ENCODE results near the gene CST4.

The CST4 gene

GRCh38 chr20:23705895-23706294, 17.1 kb upstream of the CST4 start:
- TF ChIP-seq TAF1 (IDR thresholded peaks at IDR 0.05; ENCODE audit: borderline replicate concordance, insufficient read depth, low read length): no peak
- TF ChIP-seq POLR2AphosphoS5 (IDR thresholded peaks at IDR 0.05; ENCODE audit: low read depth, low read length): no peak
- no peak for TF ChIP-seq FOXP2 (optimal IDR thresholded peaks at IDR 0.05; ENCODE audit: borderline replicate concordance, extremely low read depth, extremely low read length, insufficient read depth)
- TF ChIP-seq REST (IDR thresholded peaks at IDR 0.05; ENCODE audit: insufficient read depth in 1 of 2, low read depth in 2 of 2, low read length in 2 of 2): no peak
- no peak for TF ChIP-seq SIN3A (IDR thresholded peaks at IDR 0.05; ENCODE audit: borderline replicate concordance, insufficient read depth, low read length)

GRCh38 chr20:23702021-23702420, 13.2 kb upstream of the CST4 start:
- TF ChIP-seq FOXP2 (optimal IDR thresholded peaks at IDR 0.05; ENCODE audit: borderline replicate concordance, extremely low read depth, extremely low read length, insufficient read depth) (no peak), SIN3A (IDR thresholded peaks at IDR 0.05; ENCODE audit: borderline replicate concordance, insufficient read depth, low read length) (no peak), REST (IDR thresholded peaks at IDR 0.05; ENCODE audit: insufficient read depth in 1 of 2, low read depth in 2 of 2, low read length in 2 of 2) (no peak), POLR2AphosphoS5 (IDR thresholded peaks at IDR 0.05; ENCODE audit: low read depth, low read length) (no peak), TAF1 (IDR thresholded peaks at IDR 0.05; ENCODE audit: borderline replicate concordance, insufficient read depth, low read length) (no peak)

GRCh38 chr20:23700931-23701330, 12.1 kb upstream of the CST4 start:
- TF ChIP-seq SIN3A (IDR thresholded peaks at IDR 0.05; ENCODE audit: borderline replicate concordance, insufficient read depth, low read length) (no peak), TAF1 (IDR thresholded peaks at IDR 0.05; ENCODE audit: borderline replicate concordance, insufficient read depth, low read length) (no peak), FOXP2 (optimal IDR thresholded peaks at IDR 0.05; ENCODE audit: borderline replicate concordance, extremely low read depth, extremely low read length, insufficient read depth) (no peak), REST (IDR thresholded peaks at IDR 0.05; ENCODE audit: insufficient read depth in 1 of 2, low read depth in 2 of 2, low read length in 2 of 2) (no peak), POLR2AphosphoS5 (IDR thresholded peaks at IDR 0.05; ENCODE audit: low read depth, low read length) (no peak)

- TF ChIP-seq REST (IDR thresholded peaks at IDR 0.05; ENCODE audit: insufficient read depth in 1 of 2, low read depth in 2 of 2, low read length in 2 of 2): no peak
- TF ChIP-seq SIN3A (IDR thresholded peaks at IDR 0.05; ENCODE audit: borderline replicate concordance, insufficient read depth, low read length): no peak
- no peak for TF ChIP-seq FOXP2 (optimal IDR thresholded peaks at IDR 0.05; ENCODE audit: borderline replicate concordance, extremely low read depth, extremely low read length, insufficient read depth)
- no peak for TF ChIP-seq TAF1 (IDR thresholded peaks at IDR 0.05; ENCODE audit: borderline replicate concordance, insufficient read depth, low read length)
- TF ChIP-seq POLR2AphosphoS5 (IDR thresholded peaks at IDR 0.05; ENCODE audit: low read depth, low read length): no peak
These were observed 9.1 kb upstream of the CST4 start for GRCh38 chr20:23697947-23698346.

GRCh38 chr20:23691675-23692074, 2.8 kb upstream of the CST4 start:
- no peak for TF ChIP-seq SIN3A (IDR thresholded peaks at IDR 0.05; ENCODE audit: borderline replicate concordance, insufficient read depth, low read length)
- TF ChIP-seq POLR2AphosphoS5 (IDR thresholded peaks at IDR 0.05; ENCODE audit: low read depth, low read length): no peak
- no peak for TF ChIP-seq TAF1 (IDR thresholded peaks at IDR 0.05; ENCODE audit: borderline replicate concordance, insufficient read depth, low read length)
- no peak for TF ChIP-seq FOXP2 (optimal IDR thresholded peaks at IDR 0.05; ENCODE audit: borderline replicate concordance, extremely low read depth, extremely low read length, insufficient read depth)
- TF ChIP-seq REST (IDR thresholded peaks at IDR 0.05; ENCODE audit: insufficient read depth in 1 of 2, low read depth in 2 of 2, low read length in 2 of 2): no peak

All from PFSK-1 (cell line).